Measurements from ENCODE around the gene RAD18.

DNA sequence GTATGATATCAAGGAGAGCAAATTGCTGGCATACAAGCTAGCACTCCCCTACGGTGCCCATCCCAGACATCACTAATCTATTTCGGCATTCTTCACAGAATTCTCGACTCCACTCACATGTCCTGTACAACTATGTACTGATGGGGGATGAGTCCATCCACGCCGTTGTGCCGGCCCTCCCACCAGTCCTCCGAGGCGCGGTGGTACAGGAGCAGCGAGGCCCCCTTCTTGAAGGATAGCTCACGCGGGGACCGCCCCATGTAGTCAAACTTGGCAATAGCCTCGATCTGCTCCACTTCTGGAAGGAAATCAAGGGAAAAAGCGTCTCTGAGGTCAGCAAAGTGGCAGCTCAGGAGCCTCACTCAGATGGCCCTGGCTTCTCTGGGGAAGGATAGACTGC is 31.0 kb upstream of the RAD18 start:
- no peak for TF ChIP-seq FOXM1 (IDR thresholded peaks at IDR 0.05; ENCODE audit: borderline replicate concordance, low read depth)
- TF ChIP-seq RAD21 (IDR thresholded peaks at IDR 0.05; ENCODE audit: low read depth) = no peak
- no peak for TF ChIP-seq TCF12 (IDR thresholded peaks at IDR 0.05; ENCODE audit: low read depth)
- TF ChIP-seq EGR1 (IDR thresholded peaks at IDR 0.05) = no peak
- TF ChIP-seq, protein P1, sequence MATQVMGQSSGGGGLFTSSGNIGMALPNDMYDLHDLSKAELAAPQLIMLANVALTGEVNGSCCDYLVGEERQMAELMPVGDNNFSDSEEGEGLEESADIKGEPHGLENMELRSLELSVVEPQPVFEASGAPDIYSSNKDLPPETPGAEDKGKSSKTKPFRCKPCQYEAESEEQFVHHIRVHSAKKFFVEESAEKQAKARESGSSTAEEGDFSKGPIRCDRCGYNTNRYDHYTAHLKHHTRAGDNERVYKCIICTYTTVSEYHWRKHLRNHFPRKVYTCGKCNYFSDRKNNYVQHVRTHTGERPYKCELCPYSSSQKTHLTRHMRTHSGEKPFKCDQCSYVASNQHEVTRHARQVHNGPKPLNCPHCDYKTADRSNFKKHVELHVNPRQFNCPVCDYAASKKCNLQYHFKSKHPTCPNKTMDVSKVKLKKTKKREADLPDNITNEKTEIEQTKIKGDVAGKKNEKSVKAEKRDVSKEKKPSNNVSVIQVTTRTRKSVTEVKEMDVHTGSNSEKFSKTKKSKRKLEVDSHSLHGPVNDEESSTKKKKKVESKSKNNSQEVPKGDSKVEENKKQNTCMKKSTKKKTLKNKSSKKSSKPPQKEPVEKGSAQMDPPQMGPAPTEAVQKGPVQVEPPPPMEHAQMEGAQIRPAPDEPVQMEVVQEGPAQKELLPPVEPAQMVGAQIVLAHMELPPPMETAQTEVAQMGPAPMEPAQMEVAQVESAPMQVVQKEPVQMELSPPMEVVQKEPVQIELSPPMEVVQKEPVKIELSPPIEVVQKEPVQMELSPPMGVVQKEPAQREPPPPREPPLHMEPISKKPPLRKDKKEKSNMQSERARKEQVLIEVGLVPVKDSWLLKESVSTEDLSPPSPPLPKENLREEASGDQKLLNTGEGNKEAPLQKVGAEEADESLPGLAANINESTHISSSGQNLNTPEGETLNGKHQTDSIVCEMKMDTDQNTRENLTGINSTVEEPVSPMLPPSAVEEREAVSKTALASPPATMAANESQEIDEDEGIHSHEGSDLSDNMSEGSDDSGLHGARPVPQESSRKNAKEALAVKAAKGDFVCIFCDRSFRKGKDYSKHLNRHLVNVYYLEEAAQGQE (IDR thresholded peaks at IDR 0.05; ENCODE audit: low read depth) = no peak
- TF ChIP-seq ZBTB7A (IDR thresholded peaks at IDR 0.05; ENCODE audit: low read depth) = no peak
- TF ChIP-seq EP300 (IDR thresholded peaks at IDR 0.05; ENCODE audit: borderline replicate concordance) = no peak
- no peak for TF ChIP-seq NFIC (IDR thresholded peaks at IDR 0.05)
- TF ChIP-seq TEAD4 (IDR thresholded peaks at IDR 0.05) = no peak
- TF ChIP-seq CREB1 (IDR thresholded peaks at IDR 0.05; ENCODE audit: low read depth) = no peak
- TF ChIP-seq CEBPB (IDR thresholded peaks at IDR 0.05) = no peak
- TF ChIP-seq TAF1 (IDR thresholded peaks at IDR 0.05; ENCODE audit: low read depth) = no peak
- TF ChIP-seq, protein P2, sequence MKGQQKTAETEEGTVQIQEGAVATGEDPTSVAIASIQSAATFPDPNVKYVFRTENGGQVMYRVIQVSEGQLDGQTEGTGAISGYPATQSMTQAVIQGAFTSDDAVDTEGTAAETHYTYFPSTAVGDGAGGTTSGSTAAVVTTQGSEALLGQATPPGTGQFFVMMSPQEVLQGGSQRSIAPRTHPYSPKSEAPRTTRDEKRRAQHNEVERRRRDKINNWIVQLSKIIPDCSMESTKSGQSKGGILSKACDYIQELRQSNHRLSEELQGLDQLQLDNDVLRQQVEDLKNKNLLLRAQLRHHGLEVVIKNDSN (IDR thresholded peaks at IDR 0.05) = no peak
- TF ChIP-seq YY1 (IDR thresholded peaks at IDR 0.05; ENCODE audit: low read depth) = no peak
